NCI-H187 (cell line): ENCODE measurements around the gene RIC8B.
A peak's percentile ranks its signal among the peaks of the same experiment; 100 is the strongest.
"Not testable (repeated sequence)": the region's sequence is repeated elsewhere in the genome, so short reads cannot be mapped to it uniquely, and the experiment has no call there.

Experiments
- DNase-seq, 2 experiments: peaks; one replicate each; lab custom pipeline; 2025; lab: John Stamatoyannopoulos, UW

The RIC8B gene

GRCh38 chr12:106903241-106903945 lies 128.9 kb downstream of the RIC8B start:
- DNase-seq = peak; percentile 49 to 84

GRCh38 chr12:106906715-106907114 lies 132.2 kb downstream of the RIC8B start:
- DNase-seq = no peak

- no peak for DNase-seq
These were observed 132.9 kb downstream of the RIC8B start for GRCh38 chr12:106907411-106907810.

- DNase-seq = no peak
These were observed 133.4 kb downstream of the RIC8B start for GRCh38 chr12:106907846-106908245.

- DNase-seq = no peak
These were observed 134.1 kb downstream of the RIC8B start for GRCh38 chr12:106908561-106908960.

GRCh38 chr12:106910202-106910601 lies 135.7 kb downstream of the RIC8B start:
- DNase-seq = no peak

- DNase-seq = no peak
These were observed 137.1 kb downstream of the RIC8B start for GRCh38 chr12:106911581-106911980.

GRCh38 chr12:106913456-106913855 lies 139.0 kb downstream of the RIC8B start:
- no peak for DNase-seq

- DNase-seq = no peak
These were observed 140.5 kb downstream of the RIC8B start for GRCh38 chr12:106914796-106915634.

GRCh38 chr12:106915635-106916026 lies 141.1 kb downstream of the RIC8B start:
- DNase-seq = no peak

- no peak for DNase-seq
These were observed 143.0 kb downstream of the RIC8B start for GRCh38 chr12:106917503-106917902.

- peak in 1 of 2 experiments; percentile 28 for DNase-seq
These were observed 144.3 kb downstream of the RIC8B start for GRCh38 chr12:106918746-106919145.

- DNase-seq = peak; percentile 10 to 20
These were observed 145.5 kb downstream of the RIC8B start for GRCh38 chr12:106919910-106920544.

- not testable (repeated sequence) for DNase-seq
These were observed 147.5 kb downstream of the RIC8B start for GRCh38 chr12:106921976-106922375.

- DNase-seq = not testable (repeated sequence)
These were observed 149.1 kb downstream of the RIC8B start for GRCh38 chr12:106923594-106923993.

GRCh38 chr12:106924268-106924861 lies 149.9 kb downstream of the RIC8B start:
- no peak for DNase-seq

GRCh38 chr12:106926657-106927056 lies 152.2 kb downstream of the RIC8B start:
- DNase-seq = no peak

GRCh38 chr12:106934277-106934676 lies 159.8 kb downstream of the RIC8B start:
- DNase-seq = no peak
